Activated CD4-positive, alpha-beta T cell treated with anti-CD3 and anti-CD28 coated beads for 1 hour (primary cell): ENCODE measurements around the gene SMAP1.
"Not testable (repeated sequence)": the region's sequence is repeated elsewhere in the genome, so short reads cannot be mapped to it uniquely, and the experiment has no call there.

Source experiments
- DNase-seq: peaks from one replicate; pipeline ENCODE4 v3.0.0-alpha.2; 2020

Gene SMAP1

GRCh38 chr6:70684794-70685493 lies 17.3 kb downstream of the SMAP1 start:
- no peak for DNase-seq

- no peak for DNase-seq
Measured at GRCh38 chr6:70685494-70686180, 18.0 kb downstream of the SMAP1 start.

GRCh38 chr6:70686548-70687133 lies 19.0 kb downstream of the SMAP1 start:
- no peak for DNase-seq

GRCh38 chr6:70693887-70694286 lies 26.2 kb downstream of the SMAP1 start:
- no peak for DNase-seq

- DNase-seq: no peak
Measured at GRCh38 chr6:70694371-70694770, 26.7 kb downstream of the SMAP1 start.

GRCh38 chr6:70700922-70701876 lies 33.5 kb downstream of the SMAP1 start:
- DNase-seq: no peak

- DNase-seq: no peak
Measured at GRCh38 chr6:70705772-70706171, 38.1 kb downstream of the SMAP1 start.

- DNase-seq: no peak
Measured at GRCh38 chr6:70706491-70707123, 38.9 kb downstream of the SMAP1 start.

GRCh38 chr6:70707893-70708292 lies 40.2 kb downstream of the SMAP1 start:
- DNase-seq: no peak

- no peak for DNase-seq
Measured at GRCh38 chr6:70708448-70708847, 40.8 kb downstream of the SMAP1 start.

GRCh38 chr6:70709826-70710225 lies 42.1 kb downstream of the SMAP1 start:
- DNase-seq: no peak

- no peak for DNase-seq
Measured at GRCh38 chr6:70714716-70715257, 47.1 kb downstream of the SMAP1 start.

GRCh38 chr6:70717038-70717801 lies 49.5 kb downstream of the SMAP1 start:
- DNase-seq: no peak

- DNase-seq: no peak
Measured at GRCh38 chr6:70724524-70724923, 56.8 kb downstream of the SMAP1 start.

- no peak for DNase-seq
Measured at GRCh38 chr6:70725817-70726415, 58.2 kb downstream of the SMAP1 start.

- no peak for DNase-seq
Measured at GRCh38 chr6:70734381-70734780, 66.7 kb downstream of the SMAP1 start.

- DNase-seq: no peak
Measured at GRCh38 chr6:70734979-70735378, 67.3 kb downstream of the SMAP1 start.

- no peak for DNase-seq
Measured at GRCh38 chr6:70735513-70735912, 67.8 kb downstream of the SMAP1 start.

- DNase-seq: no peak
Measured at GRCh38 chr6:70738028-70738427, 70.3 kb downstream of the SMAP1 start.

GRCh38 chr6:70739534-70739933 lies 71.9 kb downstream of the SMAP1 start:
- no peak for DNase-seq

GRCh38 chr6:70740746-70741145 lies 73.1 kb downstream of the SMAP1 start:
- DNase-seq: not testable (repeated sequence)
